Cerebellar cortex (tissue), 1 donor: ENCODE results near the gene ZNF217.

Source experiments
- DNase-seq: peaks from one replicate; pipeline ENCODE4 v3.0.0-alpha.2; 2015; ENCODE audit warnings: low spot score

Gene ZNF217

DNA sequence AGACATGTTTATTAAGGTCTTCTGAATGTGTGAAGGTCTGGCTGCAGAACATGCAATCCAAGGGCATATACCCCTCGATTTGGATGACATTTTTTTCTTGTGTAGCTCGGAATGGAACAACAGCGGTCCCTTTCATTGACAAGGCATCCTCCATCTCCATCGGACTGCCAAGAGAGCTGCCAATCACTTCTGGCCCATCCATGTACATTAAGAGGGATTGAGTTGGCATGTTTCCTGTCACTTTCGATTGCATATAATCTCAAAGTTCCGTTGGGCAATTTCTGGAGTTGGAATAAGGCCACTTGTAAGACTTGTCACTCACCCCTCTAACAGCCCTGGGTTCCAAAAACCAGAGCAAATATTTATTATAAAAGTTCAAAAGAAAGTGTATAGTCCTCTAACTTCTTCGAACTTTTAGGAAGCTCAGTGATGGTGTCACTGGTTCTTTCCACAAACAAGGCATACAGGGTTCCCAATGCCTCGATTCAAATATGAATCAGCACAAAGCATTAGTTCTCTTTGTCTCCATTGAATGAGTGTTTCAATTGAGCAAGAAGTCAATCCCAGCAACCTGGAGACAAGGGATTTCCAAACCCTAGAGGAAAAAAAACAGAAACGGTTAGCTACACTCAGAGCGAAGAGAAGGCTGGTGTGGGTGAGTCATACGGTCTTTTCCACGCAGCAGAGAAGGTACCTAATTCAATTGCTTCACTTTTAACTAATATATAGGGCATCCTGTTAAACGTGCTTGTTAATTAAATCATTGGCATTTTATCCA, 10.9 kb downstream of the ZNF217 start:
- no peak for DNase-seq

DNA sequence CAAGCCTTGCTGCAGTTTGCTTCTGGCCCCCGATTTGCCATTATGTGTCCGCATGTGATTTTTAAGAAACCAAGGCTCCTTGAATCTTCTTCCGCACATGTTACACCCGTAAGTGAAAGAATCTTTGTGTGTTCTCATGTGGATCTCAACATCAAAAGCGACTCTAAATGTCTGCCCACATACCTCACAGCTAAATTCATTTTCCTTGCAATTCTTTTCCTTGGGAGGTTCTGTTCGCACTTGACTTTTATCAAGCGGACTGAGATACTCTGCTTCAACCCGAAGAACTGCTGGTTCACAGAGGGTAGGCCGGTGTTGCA, 11.4 kb downstream of the ZNF217 start:
- no peak for DNase-seq

DNA sequence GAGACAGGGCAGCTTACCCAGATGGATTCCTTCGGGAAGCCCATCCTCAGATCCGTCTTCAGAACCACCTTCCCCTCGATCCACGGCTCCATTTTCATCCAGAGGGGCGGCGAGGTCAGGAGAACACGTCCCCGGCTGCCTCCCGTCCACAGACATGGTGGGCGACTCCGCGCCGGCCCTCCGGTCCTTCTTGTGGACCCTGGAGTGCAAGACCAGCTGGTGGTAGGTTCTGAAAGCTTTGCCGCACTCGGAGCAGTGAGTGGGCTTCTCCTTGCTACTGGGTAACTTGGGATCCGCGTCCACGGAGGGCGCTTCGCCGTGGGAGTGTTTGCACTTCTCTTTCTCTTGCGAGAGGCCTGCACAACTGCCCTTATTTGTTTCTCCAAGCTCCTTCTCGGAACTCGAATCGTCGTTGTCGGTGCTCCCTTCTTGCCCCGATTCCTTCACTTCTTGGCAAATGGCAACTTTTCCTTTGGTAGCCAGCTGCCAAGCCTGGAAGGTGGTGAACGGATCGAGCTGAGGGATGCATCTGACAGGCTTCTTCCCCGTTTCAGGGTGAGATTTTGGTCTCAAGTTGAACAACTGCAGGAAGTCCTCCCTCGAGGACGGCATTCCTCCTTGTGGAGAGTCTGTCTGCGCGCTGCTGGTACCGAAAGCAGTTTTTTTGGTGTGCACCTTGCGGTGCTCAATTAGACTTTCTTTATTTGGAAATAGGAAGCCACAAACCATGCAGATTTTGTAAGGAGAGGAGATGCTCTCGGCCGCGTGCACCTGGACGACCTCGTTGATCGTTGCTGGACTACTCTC, 12.0 kb downstream of the ZNF217 start:
- DNase-seq: no peak

DNA sequence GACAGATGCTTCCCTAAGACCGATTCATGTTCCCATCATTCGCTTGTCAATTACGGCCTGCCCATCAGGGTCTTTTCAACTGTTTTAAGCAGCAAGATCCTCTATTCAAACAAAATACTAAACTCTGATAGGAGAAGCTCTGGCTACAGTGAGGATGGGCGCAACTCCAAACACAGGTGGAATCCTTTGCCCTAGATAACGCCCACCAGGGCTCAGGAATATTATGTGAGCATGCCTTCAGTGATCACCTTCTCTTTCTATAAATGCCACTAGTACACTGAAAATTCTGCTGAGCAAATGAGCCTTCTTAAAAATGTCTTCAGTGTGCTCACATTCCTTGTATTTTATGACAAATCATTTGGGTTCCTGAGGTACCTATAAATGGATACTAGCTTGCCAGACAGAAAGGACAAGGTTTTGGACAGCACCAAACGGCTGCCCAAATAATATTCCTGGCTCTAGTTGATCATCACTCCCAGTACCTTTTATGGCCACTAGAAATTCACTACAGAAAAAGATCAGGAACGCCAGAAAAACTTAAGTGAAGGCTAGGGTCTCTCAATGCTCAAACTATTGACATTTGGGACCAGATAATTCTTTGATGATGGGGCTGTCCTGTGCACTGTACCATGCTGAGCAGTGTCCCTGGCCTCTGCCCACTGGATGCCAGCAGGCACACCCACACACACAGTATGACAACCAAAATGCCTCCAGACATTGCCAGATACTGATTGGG, 13.1 kb downstream of the ZNF217 start:
- no peak for DNase-seq

DNA sequence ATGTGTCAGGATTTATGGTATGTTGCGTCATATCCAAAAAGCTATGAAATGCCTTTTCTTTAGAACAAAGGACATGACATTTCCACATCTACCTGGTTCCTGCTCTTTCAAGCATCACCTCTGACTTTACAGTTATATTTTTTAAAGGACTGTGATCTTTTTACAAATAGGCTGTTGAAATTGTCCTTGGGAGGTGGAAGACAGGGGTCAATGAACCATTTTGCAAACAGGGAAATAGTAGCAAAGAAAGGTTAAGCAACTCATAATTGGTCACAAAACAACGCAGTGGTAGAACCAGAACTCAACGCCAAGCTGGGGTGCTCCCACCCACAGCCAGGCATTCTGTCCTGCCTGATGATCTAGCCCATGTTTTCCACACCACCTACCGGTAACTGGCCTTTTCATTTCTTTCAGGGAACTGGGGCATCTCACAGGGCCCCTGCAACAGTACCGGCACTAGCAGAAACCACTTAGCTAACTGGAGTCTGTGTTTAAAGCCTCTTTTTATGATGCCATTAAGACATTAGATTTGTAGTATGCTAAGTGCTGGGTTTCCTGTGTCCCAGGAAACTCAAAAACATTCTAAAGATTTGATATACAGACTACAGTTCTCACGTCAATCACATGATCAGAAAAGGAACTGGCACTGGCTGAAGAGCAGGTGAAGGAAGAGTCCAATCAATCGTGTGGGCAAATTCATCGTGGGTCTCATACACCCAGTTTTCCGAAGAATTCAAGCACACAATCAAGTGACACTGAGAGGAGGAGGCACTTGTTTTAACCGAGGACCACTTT, 13.9 kb downstream of the ZNF217 start:
- peak; percentile 47 for DNase-seq

DNA sequence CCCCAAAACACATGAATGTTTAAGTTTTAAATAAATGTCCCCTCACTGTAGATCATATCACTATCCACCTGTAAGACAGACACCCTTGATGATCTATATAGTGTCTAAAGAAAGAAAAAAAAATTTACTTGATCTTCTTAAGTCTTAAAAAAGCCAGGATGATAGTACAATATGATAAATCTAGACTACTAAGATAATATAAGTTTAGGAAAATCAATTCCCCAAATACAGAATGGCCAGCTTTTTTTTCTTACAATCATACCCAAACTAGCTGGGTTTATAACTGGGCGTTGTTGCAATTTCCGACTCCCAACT, 14.4 kb downstream of the ZNF217 start:
- DNase-seq: no peak

DNA sequence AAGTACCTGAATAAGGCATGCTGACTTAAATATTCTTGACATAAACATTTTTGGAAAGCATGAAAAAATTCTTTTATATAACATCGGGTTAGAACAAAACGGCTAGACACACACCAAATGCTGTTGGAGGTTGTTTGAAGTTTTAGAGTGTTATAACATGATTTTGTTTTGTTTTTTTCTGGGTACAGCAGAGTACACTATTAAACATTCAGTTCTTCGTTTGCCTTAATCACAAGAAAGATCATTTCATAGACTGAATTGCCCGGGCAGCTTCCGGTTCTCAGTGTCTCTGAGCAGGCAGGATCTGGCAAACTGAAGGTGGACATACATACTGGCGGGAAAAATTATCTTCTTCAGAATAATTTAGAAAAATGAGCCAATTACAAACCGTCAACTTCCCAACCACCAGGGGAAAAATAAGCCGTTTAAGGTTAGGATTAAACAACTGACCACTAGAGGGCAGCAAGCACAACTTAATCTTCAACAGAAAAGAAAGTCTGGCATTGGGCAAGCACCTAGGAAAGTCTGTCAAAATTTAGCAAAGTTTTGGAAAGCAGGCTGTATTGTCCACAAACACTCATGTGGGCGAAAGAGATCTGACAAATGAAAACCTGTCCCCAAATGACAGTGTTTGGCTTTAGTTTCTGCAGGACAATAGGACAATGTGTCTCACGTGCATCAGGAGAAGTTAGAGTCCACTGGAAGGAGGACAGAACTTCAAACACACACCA, 15.0 kb downstream of the ZNF217 start:
- peak; percentile 85 for DNase-seq

DNA sequence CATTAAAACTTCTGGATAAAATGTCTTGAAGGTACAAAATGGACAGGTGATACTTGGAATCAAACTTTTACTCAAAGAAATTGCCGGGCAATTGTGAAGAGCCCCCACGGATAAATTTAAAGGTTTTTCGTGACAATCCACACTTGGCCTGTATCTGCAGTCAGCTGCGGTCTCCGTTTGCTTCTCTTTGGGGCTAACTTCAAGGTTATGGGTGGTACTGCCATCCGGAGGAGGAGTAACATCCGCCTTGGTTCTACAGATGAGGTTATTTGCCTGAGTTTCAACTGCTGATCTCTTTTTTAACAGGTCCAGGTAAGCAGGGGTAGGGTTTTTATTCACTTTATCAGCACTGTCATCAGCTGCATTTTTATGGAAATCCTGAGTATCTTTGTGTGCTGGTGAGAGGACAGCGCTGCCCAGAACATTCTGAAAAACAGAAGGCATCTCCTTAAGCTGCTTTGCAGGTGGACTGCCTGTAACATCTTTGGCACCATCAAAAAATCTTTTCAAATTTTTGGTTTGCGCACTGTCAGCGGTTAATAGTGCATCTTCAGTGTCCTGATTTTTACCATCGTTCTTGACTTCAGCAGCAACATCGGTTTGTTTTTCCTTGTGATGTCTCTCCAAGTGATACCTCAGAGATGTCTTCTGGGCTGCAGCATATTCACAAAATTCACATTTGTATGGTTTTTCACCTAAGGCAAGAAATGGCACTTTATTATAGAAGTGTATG, 16.9 kb downstream of the ZNF217 start:
- no peak for DNase-seq

DNA sequence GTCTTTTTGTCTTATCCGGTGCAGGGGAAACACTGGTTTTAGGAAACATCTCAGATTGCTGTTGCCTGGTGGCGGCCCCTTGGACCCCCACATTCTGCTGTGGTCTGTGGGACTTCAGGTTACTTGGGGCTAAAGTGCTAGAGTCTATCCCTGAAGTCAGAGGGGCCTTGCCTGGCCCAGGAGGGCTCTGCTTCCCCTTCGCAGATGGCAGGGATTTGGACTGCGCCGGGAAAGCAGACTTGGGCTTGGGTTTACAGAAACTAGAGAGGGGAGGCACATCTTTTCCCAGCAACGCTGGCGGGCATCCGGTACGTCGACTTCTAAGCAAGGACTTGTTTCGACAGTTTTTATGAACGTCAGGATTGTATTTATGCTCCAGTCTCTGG, 17.5 kb downstream of the ZNF217 start:
- no peak for DNase-seq

DNA sequence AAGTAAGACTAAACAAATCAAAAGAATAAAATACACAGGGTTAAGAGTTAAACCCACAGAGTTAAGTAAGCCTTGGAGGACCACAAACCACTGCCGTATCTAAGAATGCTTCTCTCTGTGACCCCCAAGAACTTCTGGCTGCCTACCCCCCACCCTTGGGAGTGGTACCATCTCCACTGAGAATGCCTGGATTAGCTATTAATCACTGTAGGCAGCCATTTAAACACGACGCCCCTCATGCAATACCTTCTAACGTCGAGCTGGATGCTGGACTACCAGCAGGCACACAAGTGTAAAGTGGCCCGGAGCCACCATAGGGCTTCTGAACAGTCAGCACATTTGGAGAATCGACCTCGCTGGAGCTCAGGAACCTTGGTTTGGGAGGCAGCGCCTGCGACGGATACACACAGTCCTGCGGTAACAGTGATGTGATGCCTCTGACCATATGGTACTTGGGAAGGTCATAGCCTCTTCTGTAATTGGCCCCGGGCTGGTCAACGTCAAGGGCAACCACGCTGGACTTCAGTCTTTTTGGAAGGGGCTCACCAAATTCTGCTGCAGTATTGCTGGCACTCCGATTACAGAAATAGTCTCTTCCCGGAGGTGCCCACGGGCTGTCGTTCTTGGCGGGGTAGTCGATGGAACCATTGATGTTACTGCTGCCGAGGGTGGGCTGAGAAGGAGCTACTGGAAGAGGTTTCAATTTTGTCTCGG, 18.0 kb downstream of the ZNF217 start:
- DNase-seq: no peak

DNA sequence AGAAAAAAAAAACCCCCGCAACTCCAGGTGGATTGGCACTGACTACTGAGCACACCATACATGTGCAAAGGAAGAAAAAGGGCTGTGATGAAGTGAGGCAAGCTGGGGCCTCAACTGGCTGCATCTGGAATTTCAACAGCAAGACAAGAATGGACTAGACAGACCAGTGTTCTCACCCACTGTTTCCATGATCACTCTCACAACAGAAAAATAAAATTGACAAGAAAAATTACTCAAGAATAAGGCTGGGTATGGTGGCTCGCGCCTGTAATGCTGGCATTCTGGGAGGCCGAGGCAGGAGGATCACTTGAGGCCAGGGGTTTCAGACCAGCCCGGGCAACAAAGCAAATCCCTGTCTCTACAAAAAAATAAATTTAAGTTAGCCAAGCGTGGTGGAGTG, 18.8 kb downstream of the ZNF217 start:
- DNase-seq: no peak

DNA sequence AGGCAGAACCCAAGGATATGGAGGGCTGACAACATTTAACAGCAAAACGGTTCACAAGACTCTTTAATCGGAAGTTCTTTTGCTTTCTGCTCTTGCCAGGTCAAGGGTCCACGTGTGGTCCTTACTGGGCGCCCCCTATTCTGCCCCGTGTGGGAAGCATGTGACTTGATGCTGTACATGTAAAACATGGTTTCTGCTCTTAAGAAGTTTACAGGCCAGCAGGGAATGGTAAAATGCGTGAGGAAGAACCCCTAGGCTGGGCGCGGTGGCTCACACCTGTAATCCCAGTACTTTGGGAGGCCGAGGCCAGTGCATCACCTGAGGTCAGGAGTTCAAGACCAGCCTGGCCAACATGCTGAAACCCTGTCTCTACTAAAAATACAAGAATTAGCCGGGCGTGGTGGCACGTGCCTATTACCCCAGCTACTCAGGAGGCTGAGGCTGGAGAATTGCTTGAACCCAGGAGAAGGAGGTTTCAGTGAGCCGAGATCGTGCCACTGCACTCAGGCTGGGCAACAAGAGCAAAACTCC, 19.3 kb downstream of the ZNF217 start:
- no peak for DNase-seq

DNA sequence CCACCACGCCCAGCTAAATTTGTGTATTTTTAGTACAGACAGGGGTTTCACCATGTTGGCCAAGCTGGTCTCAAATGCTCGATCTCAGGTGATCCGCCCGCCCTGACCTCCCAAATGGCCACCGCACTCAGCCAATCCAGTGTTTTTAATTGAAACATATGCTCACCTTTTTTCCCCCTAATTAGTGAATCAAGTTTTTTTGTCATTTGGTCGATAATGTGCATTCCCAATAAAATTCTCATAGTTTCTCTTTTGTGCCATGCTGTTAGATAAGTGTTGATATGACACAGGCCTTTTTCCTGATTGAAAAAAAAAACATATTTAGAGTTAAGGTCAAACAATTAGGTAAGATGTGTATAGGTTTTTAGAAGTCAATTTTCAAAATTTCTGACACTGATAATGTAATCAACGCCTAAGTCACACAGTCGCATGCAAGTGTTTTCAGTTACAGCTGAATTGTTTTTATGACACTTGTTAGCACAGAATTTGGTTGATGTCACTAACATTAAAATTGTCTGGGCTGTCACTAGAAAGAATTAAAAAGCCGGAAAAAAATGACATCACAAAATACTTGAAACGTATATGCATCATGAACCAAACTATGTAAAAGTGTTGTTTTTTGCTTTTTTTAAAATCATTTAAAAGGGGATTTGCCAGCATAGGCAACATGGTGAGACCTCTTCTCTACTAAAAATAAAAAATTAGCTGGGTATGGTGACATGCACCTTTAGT, 21.9 kb downstream of the ZNF217 start:
- DNase-seq: no peak

DNA sequence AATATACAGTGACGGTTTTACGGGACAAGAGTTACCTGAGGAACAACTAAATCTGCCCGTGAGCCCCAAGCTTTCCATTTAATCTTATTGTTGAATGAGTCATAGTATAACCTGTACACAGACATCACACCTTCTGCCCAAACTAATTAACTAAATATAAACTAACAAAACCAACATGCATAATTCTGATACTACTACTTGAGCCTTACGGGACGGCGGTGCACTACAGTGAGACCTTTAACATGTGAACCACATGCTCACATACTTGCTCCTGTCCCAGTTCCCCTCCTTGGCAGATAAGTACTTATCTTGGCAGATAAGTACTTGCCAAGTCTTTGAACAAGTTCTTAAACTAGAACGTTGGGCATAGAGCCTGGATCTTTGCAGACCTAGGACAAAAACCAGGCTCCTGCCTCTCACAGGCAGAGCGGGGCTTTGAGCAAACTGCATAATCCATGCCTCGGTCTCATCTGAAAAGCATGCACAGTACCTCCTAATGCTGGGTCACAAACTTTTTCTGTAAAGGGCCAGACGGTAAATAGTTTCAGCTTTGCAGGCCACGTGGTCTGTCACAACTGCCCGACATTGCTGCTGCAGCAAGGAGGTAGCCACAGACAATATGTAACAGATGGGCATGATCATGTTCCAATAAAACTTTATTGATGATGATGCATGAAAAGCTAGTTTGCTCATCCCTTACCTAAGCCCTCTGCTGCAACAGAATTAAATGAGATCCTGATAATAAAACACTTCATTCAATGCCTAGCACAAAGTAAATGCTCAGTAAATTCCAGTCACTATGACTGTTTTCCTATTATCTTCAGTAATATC, 23.0 kb downstream of the ZNF217 start:
- no peak for DNase-seq

DNA sequence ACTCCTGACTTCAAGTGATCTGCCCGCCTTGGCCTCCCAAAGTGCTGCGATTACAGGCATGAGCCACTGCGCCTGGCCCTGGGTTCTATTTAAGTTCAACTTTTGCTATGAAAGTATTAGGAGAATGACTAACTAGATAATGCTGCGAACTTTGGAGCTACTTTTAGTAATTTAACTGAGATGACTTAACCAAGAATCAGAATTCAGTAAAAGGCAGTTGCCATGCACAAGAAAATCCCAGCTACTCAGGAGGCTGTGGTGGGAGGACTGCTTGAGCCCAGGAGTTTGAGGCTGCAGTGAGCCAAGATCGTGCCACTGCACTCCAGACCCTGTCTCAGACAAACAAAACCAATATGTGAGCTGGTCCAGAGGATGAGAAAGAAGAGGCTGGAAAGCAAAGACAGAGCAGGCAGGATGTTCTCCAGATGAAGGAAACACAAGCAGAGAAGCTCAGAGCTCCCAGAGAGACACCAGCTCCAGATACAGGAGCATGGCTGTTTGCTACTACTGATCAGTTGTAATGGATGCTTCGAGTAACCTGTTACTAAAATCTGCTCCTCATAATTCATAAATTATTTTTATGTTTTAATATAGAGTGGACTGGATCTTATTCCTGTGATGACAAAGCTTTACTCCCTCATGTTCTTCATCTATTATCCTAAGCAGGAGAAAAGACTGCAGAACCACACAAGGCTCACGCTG, 23.9 kb downstream of the ZNF217 start:
- no peak for DNase-seq

DNA sequence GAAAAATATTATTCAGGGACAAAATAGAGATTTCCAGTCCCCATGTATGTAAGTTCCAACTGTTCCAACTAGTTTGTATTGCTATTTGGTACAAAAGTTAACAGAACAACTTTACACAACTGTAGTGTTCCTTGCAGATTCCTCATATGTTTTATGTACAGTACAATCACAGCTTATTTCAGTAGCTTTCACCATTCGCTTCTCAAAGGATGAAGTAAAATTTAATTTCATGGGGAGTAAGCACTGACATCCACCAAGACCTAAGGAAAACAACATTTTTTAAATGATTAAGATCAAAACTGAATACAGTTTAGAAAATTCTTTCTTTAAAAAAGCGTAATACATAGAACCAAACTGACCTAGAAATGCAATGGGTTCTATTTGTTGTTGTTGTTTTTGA, 24.6 kb downstream of the ZNF217 start:
- no peak for DNase-seq

DNA sequence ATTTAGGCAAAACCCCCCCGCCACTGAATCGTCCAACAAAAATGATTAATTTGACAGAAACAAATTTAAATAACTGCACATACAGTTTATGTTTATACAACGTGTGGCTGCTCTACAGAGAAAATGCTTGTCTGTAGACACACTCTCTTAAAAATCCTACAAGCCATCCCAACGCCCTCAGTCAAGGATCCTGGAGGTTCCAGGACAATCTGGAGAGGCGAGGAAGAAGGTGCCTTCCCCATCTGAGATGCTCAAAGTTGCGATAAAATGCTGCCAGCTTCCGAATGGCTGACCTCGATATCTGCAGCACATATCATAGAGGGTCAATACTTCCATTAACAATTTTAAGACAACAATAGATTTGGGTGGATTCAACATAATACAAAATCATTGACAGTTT, 25.3 kb downstream of the ZNF217 start:
- DNase-seq: no peak

DNA sequence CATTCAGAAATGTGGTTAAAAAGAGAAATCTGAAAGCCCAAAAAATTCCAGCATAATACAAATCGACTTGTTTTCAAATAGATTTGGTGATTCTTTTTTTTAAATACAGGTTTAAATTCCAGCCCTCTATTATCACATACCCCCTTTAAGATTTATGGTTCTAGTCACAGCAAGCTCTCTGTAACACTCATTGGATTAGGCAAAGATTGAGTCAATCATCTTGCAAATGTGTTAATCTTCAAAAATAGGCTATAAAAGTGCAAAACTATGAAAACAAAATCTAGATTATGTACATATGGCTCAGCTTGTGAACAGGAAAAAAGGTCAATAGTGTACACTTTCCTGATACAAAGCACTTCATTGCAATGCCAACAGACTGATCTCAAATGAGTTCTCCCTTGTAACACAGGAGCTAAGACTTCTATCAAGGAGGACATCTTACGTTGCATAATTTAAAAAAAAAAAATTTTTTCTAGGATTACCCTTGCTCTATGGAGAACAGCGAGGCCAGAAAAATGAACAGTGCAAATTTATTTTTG, 26.2 kb downstream of the ZNF217 start:
- no peak for DNase-seq
